IMR-90 (cell line): ENCODE results near the gene TMEM163.

Experiments used
- BHLHE40 ChIP-seq: fragments of 150-350 bp; IDR thresholded peaks from 2 replicates; pipeline ENCODE4 v1.6.1; 2016; ENCODE audit warnings: mild to moderate bottlenecking, low read depth, low read length
- CEBPB ChIP-seq: IDR thresholded peaks from 2 replicates; pipeline ENCODE4 v1.6.1; 2012; ENCODE audit warnings: low read depth, low read length, improper control_type of control experiment
- CHD1 ChIP-seq: IDR thresholded peaks from 2 replicates; pipeline ENCODE4 v1.6.1; 2012; ENCODE audit warnings: low read depth, low read length, improper control_type of control experiment
- CTCF ChIP-seq: conservative IDR thresholded peaks from 2 replicates; pipeline ENCODE4 v1.5.1; 2012; ENCODE audit warnings: mild to moderate bottlenecking, low read depth, low read length, improper control_type of control experiment
- ELK1 ChIP-seq: fragments of 150-350 bp; IDR thresholded peaks from 2 replicates; pipeline ENCODE4 v1.6.1; 2016; ENCODE audit warnings: low read depth, mild to moderate bottlenecking, low read length, moderate library complexity, borderline replicate concordance
- FOS ChIP-seq: fragments of 150-350 bp; IDR thresholded peaks from 2 replicates; pipeline ENCODE4 v1.6.1; 2016; ENCODE audit warnings: low read depth, low read length
- MXI1 ChIP-seq: IDR thresholded peaks from 2 replicates; pipeline ENCODE4 v1.6.1; 2012; ENCODE audit warnings: low read depth, mild to moderate bottlenecking, low read length, moderate library complexity, borderline replicate concordance
- POLR2A ChIP-seq: IDR thresholded peaks from 2 replicates; pipeline ENCODE4 v1.6.1; 2012; ENCODE audit warnings: mild to moderate bottlenecking, low read depth, low read length
- RAD21 ChIP-seq: IDR thresholded peaks from 2 replicates; pipeline ENCODE4 v1.6.1; 2012; ENCODE audit warnings: low read length, improper control_type of control experiment
- RCOR1 ChIP-seq: IDR thresholded peaks from 2 replicates; pipeline ENCODE4 v1.6.1; 2012; ENCODE audit warnings: mild to moderate bottlenecking, low read length, improper control_type of control experiment; ENCODE audit not compliant: insufficient replicate concordance
- RFX5 ChIP-seq: IDR thresholded peaks from 2 replicates; pipeline ENCODE4 v1.8.0; 2012; ENCODE audit warnings: low read depth, mild to moderate bottlenecking, low read length, moderate library complexity
- SMC3 ChIP-seq: fragments of 150-350 bp; IDR thresholded peaks from 2 replicates; pipeline ENCODE4 v1.6.1; 2016; ENCODE audit warnings: low read depth, mild to moderate bottlenecking, antibody characterized with exemption, low read length, moderate library complexity
- TF ChIP-seq, protein P1 (sequence below): fragments of 150-350 bp; IDR thresholded peaks from 2 replicates; pipeline ENCODE4 v1.6.1; 2017; ENCODE audit warnings: mild to moderate bottlenecking, antibody characterized with exemption, low read length, low read depth

- TF ChIP-seq SMC3 (no peak), POLR2A (no peak), CTCF (no peak), MXI1 (no peak), BHLHE40 (no peak), RCOR1 (no peak), CEBPB (no peak), CHD1 (no peak), FOS (no peak), RAD21 (no peak), RFX5 (no peak), ELK1 (no peak)
- TF ChIP-seq, protein P1, sequence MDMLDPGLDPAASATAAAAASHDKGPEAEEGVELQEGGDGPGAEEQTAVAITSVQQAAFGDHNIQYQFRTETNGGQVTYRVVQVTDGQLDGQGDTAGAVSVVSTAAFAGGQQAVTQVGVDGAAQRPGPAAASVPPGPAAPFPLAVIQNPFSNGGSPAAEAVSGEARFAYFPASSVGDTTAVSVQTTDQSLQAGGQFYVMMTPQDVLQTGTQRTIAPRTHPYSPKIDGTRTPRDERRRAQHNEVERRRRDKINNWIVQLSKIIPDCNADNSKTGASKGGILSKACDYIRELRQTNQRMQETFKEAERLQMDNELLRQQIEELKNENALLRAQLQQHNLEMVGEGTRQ = no peak
Observed at GRCh38 chr2:134489732-134490384, 228.9 kb downstream of the TMEM163 start.
